ENCODE measurements around the gene PIF1. TPM values are rescaled to one million over a fixed set of nuclear protein-coding genes. Genes with fewer than 3 reads are reported as not detected.

Gene PIF1
- polyA plus RNA-seq, 1 donor from 2014 or later = 0.78 TPM

DNA sequence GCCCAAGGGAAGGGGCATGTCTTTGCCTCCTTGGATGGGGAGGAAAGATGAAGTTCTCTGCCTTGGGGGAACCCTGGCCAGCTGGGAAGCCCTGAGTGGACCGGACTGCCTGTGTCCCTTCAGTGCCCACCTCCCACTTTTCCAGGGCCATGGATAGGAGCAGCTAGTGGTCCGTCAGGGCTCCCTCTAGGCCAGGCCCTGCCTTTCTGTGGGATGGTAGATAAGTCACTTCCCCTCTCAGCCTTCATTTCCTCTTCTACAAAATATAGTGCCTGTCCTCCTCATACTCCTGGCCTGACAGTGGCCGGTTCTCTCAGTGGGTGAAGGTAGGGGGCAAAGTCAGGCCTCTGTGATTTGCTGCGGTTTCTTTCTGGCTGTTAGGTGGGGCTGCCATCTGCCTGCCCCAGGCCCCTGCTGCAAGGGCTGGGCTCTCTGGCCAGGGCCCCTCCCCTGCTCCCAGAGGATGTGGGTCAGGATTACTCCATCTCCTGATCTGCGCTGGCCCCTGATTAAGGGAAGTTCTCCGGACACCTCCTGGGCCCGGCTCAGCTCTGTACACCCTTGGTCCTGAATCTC lies 17.6 kb upstream of the PIF1 start:
- no peaks in the 10 kb centered on the region for H3K36me3 ChIP-seq (ENCODE audit: insufficient read depth, low read length)
- H3K4me3 ChIP-seq (ENCODE audit: low read length) = no peak overlapping the region
- no peak overlapping the region for H3K9ac ChIP-seq (ENCODE audit: low read length)
- H3K4me2 ChIP-seq (ENCODE audit: low read length) = no peak overlapping the region
- H3K27me3 ChIP-seq (ENCODE audit: insufficient read depth, low read depth, low read length) = no peaks in the 10 kb centered on the region
- H2AFZ ChIP-seq (ENCODE audit: low read depth, low read length) = no peak overlapping the region
- no peak overlapping the region for H3K27ac ChIP-seq (ENCODE audit: low read length)
- no peaks in the 10 kb centered on the region for H3K9me2 ChIP-seq (ENCODE audit: insufficient read depth, low read length)
- no peaks in the 10 kb centered on the region for H3K9me3 ChIP-seq (ENCODE audit: low read length)
- H4K20me1 ChIP-seq (ENCODE audit: insufficient read depth) = no peaks in the 10 kb centered on the region
- TF ChIP-seq SMC3 (conservative IDR thresholded peaks at IDR 0.05; ENCODE audit: poor library complexity) (no peak), TAF1 (IDR thresholded peaks at IDR 0.05; ENCODE audit: low read depth) (no peak), EP300 (conservative IDR thresholded peaks at IDR 0.05; ENCODE audit: poor library complexity, severe bottlenecking) (no peak), REST (IDR thresholded peaks at IDR 0.05; ENCODE audit: borderline replicate concordance) (no peak), POLR2AphosphoS5 (IDR thresholded peaks at IDR 0.05) (no peak), RAD21 (conservative IDR thresholded peaks at IDR 0.05) (no peak), EZH2 (IDR thresholded peaks at IDR 0.05; ENCODE audit: borderline replicate concordance, insufficient read depth, low read length, poor library complexity, severe bottlenecking) (no peak), MXI1 (conservative IDR thresholded peaks at IDR 0.05; ENCODE audit: poor library complexity, severe bottlenecking) (no peak)
- TF ChIP-seq, protein P1, sequence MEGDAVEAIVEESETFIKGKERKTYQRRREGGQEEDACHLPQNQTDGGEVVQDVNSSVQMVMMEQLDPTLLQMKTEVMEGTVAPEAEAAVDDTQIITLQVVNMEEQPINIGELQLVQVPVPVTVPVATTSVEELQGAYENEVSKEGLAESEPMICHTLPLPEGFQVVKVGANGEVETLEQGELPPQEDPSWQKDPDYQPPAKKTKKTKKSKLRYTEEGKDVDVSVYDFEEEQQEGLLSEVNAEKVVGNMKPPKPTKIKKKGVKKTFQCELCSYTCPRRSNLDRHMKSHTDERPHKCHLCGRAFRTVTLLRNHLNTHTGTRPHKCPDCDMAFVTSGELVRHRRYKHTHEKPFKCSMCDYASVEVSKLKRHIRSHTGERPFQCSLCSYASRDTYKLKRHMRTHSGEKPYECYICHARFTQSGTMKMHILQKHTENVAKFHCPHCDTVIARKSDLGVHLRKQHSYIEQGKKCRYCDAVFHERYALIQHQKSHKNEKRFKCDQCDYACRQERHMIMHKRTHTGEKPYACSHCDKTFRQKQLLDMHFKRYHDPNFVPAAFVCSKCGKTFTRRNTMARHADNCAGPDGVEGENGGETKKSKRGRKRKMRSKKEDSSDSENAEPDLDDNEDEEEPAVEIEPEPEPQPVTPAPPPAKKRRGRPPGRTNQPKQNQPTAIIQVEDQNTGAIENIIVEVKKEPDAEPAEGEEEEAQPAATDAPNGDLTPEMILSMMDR (IDR thresholded peaks at IDR 0.05; ENCODE audit: poor library complexity, severe bottlenecking) = no peak
- no peaks in the 10 kb centered on the region for H3K79me2 ChIP-seq (replicated peaks; ENCODE audit: insufficient read depth, low read length)
- no peaks in the 10 kb centered on the region for H3F3A ChIP-seq (ENCODE audit: insufficient read depth, low read length, poor library complexity, severe bottlenecking)

DNA sequence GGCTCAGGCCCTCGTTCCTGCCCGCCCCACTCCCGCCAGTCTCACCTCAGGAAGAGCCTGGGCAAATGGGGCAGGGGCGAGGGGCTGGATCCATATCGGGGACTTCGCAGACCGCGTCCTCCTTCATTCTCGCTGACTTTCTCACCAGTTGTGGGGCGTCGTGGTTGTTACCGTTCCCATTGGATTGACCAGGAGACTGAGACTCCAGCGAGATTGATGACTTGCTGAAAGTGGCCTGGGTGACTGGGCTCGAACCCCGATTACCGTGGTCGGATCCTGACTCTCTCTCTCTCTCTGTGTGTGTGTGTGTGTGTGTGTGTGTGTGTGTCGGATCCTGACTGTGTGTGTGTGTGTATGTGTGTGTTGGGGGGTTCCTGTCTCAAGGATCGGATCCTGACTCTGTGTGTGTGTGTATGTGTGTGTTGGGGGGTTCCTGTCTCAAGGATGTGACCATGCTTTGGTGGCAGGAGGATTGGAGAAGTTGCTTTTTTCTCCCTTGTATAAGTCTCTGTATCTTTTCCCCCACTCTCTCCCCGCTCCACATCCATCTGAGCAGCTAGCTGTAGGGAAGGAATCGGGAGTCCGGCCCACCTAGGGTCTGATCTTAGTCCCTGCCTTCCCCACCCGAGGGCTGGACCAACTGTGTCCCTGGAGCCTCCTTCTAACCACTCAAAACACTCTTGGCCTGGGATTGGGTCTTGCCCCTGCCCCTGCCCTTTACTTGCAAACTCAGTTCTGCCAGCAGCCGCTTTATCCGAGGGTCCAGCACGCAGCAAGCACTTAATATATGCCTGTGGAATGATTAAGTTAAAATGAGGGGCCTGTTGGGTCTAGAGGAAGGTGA lies 16.9 kb upstream of the PIF1 start:
- H3K9me3 ChIP-seq (ENCODE audit: low read length) = no peaks in the 10 kb centered on the region
- no peak overlapping the region for H2AFZ ChIP-seq (ENCODE audit: low read depth, low read length)
- H3K27ac ChIP-seq (ENCODE audit: low read length) = no peak overlapping the region
- peak overlapping the region; percentile 34 for H3K9ac ChIP-seq (ENCODE audit: low read length)
- no peaks in the 10 kb centered on the region for H3K27me3 ChIP-seq (ENCODE audit: insufficient read depth, low read depth, low read length)
- H3K79me2 ChIP-seq (replicated peaks; ENCODE audit: insufficient read depth, low read length) = no peaks in the 10 kb centered on the region
- H3K9me2 ChIP-seq (ENCODE audit: insufficient read depth, low read length) = no peaks in the 10 kb centered on the region
- H4K20me1 ChIP-seq (ENCODE audit: insufficient read depth) = no peaks in the 10 kb centered on the region
- H3F3A ChIP-seq (ENCODE audit: insufficient read depth, low read length, poor library complexity, severe bottlenecking) = no peaks in the 10 kb centered on the region
- TF ChIP-seq MXI1 (conservative IDR thresholded peaks at IDR 0.05; ENCODE audit: poor library complexity, severe bottlenecking) (no peak), EP300 (conservative IDR thresholded peaks at IDR 0.05; ENCODE audit: poor library complexity, severe bottlenecking) (no peak), POLR2AphosphoS5 (IDR thresholded peaks at IDR 0.05) (no peak), TAF1 (IDR thresholded peaks at IDR 0.05; ENCODE audit: low read depth) (no peak), RAD21 (conservative IDR thresholded peaks at IDR 0.05) (no peak), EZH2 (IDR thresholded peaks at IDR 0.05; ENCODE audit: borderline replicate concordance, insufficient read depth, low read length, poor library complexity, severe bottlenecking) (no peak), SMC3 (conservative IDR thresholded peaks at IDR 0.05; ENCODE audit: poor library complexity) (no peak), REST (IDR thresholded peaks at IDR 0.05; ENCODE audit: borderline replicate concordance) (no peak)
- TF ChIP-seq, protein P1 (IDR thresholded peaks at IDR 0.05; ENCODE audit: poor library complexity, severe bottlenecking) = no peak
- H3K4me2 ChIP-seq (ENCODE audit: low read length) = no peak overlapping the region
- peak overlapping the region; percentile 83 for H3K4me3 ChIP-seq (ENCODE audit: low read length)
- H3K36me3 ChIP-seq (ENCODE audit: insufficient read depth, low read length) = no peaks in the 10 kb centered on the region

Measured in neural cell (in vitro differentiated cells).